ENCODE measurements around the gene RNF150.
A peak's percentile ranks its signal among the peaks of the same experiment; 100 is the strongest.
"Not testable (repeated sequence)": the region's sequence is repeated elsewhere in the genome, so short reads cannot be mapped to it uniquely, and the experiment has no call there.

RNF150 gene

GRCh38 chr4:141074098-141074878 lies 59.0 kb downstream of the RNF150 start:
- no peak for FAIRE-seq

GRCh38 chr4:141066690-141067089 lies 66.6 kb downstream of the RNF150 start:
- FAIRE-seq, result no peak

DNA sequence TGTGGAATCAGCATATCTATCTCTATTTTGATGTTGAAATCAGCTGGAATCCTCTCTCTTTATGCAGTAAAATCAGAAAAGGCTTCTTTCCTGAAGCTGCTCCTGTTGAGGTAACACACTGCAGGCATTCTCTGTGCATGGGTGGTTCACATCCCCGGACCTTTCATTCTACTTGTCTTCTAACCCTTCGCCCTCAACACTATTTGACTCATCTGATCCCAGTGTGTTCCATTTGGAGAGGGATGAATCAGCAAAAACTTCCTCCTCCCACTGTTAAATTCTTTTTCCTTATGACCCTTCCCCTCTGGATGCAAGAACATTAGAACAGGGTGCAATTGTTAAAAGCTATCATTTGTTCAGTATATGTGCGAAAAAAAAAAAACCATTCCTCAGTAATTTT lies 67.4 kb downstream of the RNF150 start:
- no peak for FAIRE-seq

DNA sequence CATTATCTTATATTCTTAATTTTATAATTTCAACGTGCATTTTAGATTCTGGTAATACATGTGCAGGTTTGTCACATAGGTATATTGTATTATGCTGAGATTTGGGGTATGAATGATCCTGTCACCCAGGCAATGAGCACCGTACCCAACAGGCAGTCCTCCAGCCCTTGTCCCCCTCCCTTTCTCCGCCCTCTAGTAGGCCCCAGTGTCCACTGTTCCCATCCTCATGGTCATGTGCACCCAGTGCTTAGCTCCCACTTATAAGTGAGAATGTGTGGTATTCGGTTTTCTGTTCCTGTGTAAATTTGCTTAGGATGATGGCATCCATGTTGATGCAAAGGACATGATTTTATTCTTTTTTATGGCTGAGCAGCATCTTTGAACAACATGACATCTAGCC lies 70.6 kb downstream of the RNF150 start:
- FAIRE-seq, result no peak

DNA sequence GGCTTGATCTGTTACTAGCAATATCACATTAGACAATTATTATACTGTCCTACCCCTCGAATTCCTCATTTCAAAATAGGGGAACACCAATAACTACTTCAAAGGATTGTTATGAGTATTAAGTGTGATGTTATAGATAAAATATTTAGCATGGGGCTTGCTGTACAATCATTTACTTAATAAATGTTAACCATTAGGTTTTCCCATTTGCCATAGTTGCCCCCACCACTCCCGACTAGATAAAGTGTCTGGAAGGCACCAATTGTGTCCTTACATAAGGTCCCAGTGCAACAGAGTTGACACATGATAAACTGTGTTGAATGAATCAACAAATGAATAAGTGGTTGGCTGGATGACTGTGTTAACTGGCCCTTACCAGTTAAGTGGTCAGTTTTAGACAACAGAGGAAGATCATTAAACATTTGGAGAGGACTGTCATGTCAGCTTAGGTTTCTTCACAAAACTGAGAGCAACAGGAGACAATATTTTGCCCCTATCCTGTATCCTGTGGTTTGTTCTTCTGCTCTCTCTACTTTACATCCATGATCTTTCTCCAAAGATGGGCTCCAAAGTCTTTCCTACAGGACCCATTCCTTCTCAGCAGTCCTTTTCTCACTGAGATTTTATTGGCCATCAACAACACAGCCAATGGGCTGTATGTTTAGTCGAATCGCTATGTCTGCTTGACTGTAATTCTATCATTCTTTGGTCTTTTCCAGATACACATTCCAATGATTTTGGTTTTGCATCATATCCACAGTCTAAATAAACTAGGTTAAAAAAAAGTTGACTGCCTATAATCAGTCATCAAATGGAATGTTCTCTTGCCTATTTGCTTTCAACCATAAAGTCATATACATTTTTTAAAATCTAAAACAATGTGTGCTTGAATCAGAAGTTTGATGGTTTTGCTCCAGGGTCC lies 74.4 kb downstream of the RNF150 start:
- no peak for FAIRE-seq

- no peak for FAIRE-seq
Observed at GRCh38 chr4:141057582-141057981, 75.7 kb downstream of the RNF150 start.

DNA sequence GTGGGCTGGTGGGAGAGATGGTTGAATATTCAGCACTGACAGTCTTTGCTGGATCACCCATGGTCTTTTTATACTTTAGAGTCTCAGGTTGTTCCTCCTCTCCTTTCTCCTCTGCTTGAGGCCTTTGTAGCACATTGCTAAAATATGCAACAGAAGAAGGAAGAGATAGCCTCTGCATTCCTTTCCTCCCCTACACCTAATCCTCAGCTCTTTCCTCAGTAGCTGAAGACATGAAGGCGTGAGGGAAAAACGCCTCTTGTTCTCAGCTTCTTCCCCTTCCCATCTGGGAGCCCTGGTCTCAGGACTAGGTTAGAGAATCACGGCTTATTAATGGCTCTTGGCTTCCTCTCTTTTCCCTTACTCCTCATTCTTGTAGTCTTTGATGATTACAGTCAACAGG lies 76.8 kb downstream of the RNF150 start:
- FAIRE-seq, result no peak

- FAIRE-seq, result no peak
Observed at GRCh38 chr4:141054446-141054845, 78.8 kb downstream of the RNF150 start.

- FAIRE-seq, result not testable (repeated sequence)
Observed at GRCh38 chr4:141050999-141051398, 82.3 kb downstream of the RNF150 start.

- FAIRE-seq, result no peak
Observed at GRCh38 chr4:141047228-141047884, 85.9 kb downstream of the RNF150 start.

- no peak for FAIRE-seq
Observed at GRCh38 chr4:141046255-141046654, 87.0 kb downstream of the RNF150 start.

DNA sequence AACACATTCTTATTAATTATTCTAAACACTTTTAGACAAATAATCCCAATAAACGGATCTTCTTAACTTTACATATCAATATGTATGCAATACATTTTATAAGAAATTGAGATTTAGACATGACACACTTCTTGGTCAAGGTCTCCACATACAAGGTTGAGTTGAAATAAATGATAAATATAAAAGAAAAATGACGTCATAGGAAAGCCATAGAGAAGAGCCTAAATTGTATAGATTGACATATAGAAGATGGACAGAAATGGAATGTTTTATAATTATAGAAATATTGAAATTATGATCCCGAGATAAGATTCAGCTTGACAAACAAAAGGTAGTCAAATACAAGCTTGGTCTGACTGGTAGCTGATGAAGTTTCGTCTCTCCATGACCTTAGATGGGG lies 87.4 kb downstream of the RNF150 start:
- FAIRE-seq, result no peak

GRCh38 chr4:141041021-141041476 lies 92.2 kb downstream of the RNF150 start:
- no peak for FAIRE-seq

DNA sequence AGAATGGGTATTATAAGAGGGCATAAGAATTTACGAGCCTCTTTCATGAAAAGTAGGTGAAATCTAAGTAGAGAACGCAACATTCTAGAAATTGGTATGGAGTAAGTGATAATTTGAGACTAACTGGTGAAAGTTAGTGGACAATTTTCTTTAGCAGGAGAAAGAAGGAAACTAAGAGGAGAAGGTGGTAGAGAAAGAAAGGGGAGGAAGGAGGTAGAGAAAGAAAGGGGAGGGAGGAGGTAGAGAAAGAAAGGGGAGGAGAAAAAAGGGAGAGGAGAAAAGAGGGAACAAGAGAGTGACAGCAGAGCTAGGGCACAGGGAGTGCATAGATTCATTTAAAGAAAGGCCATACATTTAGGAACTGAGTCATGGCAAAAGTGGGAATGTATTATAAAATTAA lies 94.1 kb downstream of the RNF150 start:
- FAIRE-seq, result no peak

- no peak for FAIRE-seq
Observed at GRCh38 chr4:141038428-141038827, 94.8 kb downstream of the RNF150 start.

- FAIRE-seq, result peak; percentile 62
Observed at GRCh38 chr4:141037446-141037845, 95.8 kb downstream of the RNF150 start.

GRCh38 chr4:141036786-141037185 lies 96.5 kb downstream of the RNF150 start:
- peak; percentile 48 for FAIRE-seq

- no peak for FAIRE-seq
Observed at GRCh38 chr4:141035920-141036319, 97.3 kb downstream of the RNF150 start.

- no peak for FAIRE-seq
Observed at GRCh38 chr4:141028024-141028529, 105.2 kb downstream of the RNF150 start.

DNA sequence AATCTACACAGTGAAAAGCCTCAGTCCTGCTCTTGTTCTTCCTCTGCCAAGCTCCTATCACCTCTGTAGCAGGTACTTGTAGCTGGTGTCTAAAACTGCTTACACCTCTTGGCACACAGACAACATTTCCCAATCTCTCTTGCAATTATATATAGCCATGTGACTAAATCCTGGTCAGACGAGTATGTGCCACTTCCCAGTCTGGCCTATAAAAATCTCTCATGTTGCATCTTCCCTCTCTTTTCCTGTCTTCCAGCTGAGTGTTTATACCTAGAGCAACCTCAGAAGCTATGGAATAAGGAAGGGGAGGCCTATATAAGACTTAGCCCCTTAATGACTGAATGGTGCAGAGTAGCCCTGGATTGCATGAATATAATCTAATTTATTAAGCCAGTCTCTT lies 105.8 kb downstream of the RNF150 start:
- no peak for FAIRE-seq

DNA sequence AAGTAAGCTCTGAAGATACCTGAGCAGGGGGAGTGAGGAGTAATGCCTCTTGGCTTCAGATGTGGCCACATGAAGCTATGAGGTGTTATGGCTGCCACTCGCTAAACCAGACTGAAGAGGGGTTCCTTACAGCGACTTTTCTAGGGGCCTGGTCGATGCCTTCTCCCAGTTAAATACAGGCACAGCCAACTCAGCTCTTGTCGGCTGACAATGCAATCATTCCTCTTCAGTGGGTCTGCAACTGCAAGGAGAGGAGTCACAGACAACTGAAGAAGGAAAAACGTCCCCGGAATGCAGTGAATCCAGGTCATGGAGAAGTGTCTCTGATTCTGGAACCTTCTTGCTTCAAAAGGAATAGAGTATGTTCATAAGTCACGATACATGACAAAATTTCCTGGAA lies 106.4 kb downstream of the RNF150 start:
- no peak for FAIRE-seq

DNA sequence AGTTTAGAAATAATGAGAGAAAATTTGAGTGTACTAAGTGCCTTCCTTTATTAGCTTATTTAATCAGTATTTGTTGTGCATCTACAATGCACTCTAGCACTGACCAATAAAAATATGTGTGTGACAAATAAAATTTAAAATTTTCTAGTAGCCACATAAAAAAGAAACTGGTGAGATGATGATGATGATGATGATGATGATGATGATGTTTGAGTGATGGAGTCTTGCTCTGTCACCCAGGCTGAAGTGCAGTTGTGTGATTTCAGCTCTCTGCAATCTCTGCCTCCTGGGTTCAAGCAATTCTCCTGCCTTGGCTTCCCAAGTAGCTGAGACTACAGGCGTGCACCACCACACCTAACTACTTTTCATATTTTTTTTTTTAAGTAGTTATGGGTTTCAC lies 110.2 kb downstream of the RNF150 start:
- FAIRE-seq, result no peak

- FAIRE-seq, result no peak
Observed at GRCh38 chr4:141022111-141022695, 111.1 kb downstream of the RNF150 start.

All from endometrium (tissue), 2 donors.